ENCODE measurements around the gene TCEAL5.
"Not testable (repeated sequence)": the region's sequence is repeated elsewhere in the genome, so short reads cannot be mapped to it uniquely, and the experiment has no call there.

Gene TCEAL5

GRCh38 chrX:103233263-103233662 lies 43.3 kb downstream of the TCEAL5 start:
- DNase-seq, result no peak

GRCh38 chrX:103225918-103226317 lies 50.6 kb downstream of the TCEAL5 start:
- not testable (repeated sequence) for DNase-seq
